NCI-H748 treated with DMSO at 0.1 percent for 48 hours (cell line): ENCODE data around the gene RNF227.

Experiments used
- DNase-seq: peaks from one replicate; lab custom pipeline; 2025; lab: John Stamatoyannopoulos, UW

RNF227 gene

GRCh38 chr17:7889166-7889955 lies 26.7 kb downstream of the RNF227 start:
- DNase-seq = peak; percentile 82

DNA sequence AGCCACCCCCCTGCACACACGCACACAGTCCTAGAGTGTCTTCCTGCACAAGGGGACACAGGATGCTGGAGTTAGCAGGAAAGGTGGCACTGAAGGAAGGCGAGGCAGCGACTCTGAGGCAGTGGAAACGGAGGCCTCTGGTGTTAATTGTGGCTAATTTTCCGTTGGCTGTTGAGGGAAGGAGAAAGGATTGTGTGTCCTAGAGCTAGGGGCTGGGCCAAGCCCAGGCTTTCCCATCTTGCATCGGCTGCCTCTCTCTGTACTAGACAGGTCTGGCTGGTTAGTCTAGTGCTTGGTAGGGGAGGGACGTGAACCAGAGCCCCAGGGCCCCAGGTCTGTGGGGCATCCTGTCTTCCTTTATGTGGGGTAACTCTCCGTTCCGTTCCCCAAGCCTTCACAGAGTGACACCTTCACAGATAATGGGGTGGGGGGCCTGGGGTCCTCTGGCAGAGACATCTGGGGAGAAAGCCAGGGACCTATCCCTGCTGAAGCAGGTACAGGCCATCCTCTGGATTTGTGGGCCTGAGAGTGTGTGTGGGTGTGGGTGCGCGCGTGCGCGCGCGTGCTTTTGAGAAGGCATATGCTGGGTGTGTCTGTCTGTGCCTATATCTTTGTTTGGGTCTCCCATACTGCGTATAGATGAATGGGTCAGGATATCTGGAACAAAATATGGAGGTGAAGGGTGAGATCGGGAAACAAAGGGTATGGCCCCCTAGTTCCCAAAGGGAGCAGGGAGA lies 27.7 kb downstream of the RNF227 start, which contains the start of gene CHD3:
Gene CHD3 (plus strand): TSS at position 606 of the 737 bp plus-strand sequence. CDS start 212 bp downstream, outside the sequence.
- peak; percentile 54 for DNase-seq

- DNase-seq = peak; percentile 97
Observed at GRCh38 chr17:7887482-7888183, 28.5 kb downstream of the RNF227 start.

DNA sequence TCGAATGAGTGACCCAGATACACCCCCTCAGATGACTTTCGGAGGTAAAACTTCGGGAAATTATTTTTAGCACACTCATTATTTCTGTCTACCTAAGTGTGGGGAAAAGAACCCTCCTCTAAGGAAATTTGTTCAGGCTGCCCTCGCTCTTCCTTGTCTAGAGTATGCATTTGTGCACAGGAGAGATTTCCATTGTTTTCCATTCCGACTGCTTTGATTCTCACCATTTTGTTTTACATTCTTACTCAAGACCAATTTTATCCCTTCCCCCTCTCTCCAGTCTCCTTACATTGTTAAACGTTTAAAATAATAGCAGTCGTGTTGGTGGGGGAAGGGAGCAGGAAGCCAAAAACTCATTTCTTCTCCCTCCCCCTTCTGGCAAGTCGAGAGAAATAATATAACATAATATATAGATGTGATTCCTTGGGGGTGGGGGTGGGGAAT lies 29.0 kb downstream of the RNF227 start:
- DNase-seq = peak; percentile 95

DNA sequence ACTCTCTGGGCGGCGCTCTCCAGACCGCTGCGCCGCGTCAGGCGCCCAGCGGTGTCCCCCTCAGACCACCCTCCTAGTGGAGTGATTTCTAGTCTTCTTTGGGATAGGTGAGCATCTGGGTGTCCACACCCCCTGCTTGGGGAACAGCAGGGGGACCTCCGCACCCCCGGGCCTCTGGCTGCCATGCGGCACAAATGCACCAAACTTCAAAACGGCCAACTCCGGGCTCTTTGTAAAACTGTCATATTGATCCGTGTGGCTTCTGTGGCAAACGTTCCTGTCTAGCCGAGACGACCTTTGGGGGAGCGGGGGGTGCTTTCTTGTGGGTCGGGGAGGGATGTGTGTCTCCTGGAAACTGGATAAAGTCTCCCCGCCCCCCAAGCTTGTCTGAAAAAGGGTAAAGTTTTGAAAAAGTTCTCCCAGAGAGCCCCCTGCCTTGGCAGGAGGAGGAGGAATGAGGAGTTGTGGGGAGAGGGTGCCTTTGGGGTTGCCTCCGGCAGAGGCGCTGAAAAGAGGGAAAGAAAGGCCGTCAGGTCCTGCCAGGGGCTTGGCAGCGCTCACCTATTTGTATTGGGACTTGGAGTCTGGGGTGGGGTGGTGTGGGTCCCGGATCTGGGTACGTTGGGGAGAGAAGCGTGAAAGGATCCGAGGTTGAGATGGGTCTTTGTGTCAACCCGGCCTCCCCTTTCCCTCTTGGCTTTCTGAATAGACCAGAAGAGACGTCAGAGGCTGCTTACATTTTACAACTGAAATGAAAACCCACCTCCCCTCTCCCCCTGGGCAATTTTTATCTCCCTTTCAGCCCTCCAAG lies 29.7 kb downstream of the RNF227 start:
- DNase-seq = peak; percentile 61

GRCh38 chr17:7885367-7886226 lies 30.5 kb downstream of the RNF227 start:
- DNase-seq = peak; percentile 61

GRCh38 chr17:7884581-7885366 lies 31.3 kb downstream of the RNF227 start:
- DNase-seq = no peak

DNA sequence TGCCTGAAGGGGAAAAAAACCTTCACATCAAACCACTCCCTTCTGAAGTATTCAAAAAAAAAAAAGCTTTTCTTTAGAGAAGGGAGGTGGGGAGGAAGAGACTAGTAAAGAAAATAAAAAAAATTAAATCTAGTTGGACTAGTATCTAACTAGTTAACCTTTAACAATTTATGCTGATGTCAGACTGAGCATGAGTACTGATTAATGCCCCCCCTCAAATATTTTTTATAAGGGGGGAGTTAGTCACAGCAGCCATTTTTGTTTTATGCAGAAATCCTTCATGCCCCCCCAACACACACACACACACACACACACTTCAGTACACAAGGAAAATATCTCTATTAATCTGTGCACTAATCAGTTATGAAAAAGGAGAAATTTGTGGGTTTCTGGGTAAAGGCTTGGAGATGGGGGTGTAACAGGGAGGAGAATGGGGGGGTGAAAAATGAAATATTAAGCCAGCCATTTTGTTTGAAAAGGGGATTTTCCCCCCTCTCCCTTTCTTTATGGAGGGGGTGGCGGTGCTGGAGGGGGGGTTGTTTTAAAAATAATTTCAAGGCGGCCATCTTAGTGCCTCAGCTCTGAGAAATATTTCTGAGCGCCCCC lies 32.2 kb downstream of the RNF227 start:
- no peak for DNase-seq

GRCh38 chr17:7882629-7883028 lies 33.5 kb downstream of the RNF227 start:
- no peak for DNase-seq

DNA sequence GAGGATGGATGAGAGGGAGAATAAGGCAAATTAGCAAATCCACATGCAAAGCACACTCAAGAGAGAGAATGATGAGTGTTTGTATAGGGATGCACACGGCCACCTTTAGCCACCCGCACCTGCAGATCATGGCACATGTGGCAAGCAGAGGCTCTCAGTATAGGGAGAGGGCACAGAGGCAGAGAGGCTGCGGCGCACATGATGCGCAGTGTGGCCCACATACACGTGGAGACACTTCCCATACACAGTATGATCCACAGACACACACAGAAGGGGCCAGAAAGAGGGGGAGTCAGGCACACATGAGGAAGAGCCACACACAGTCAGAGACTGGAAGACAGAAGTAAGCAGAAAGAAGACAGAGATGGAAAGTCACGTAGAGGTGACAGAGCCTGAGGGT lies 34.0 kb downstream of the RNF227 start:
- DNase-seq = no peak

DNA sequence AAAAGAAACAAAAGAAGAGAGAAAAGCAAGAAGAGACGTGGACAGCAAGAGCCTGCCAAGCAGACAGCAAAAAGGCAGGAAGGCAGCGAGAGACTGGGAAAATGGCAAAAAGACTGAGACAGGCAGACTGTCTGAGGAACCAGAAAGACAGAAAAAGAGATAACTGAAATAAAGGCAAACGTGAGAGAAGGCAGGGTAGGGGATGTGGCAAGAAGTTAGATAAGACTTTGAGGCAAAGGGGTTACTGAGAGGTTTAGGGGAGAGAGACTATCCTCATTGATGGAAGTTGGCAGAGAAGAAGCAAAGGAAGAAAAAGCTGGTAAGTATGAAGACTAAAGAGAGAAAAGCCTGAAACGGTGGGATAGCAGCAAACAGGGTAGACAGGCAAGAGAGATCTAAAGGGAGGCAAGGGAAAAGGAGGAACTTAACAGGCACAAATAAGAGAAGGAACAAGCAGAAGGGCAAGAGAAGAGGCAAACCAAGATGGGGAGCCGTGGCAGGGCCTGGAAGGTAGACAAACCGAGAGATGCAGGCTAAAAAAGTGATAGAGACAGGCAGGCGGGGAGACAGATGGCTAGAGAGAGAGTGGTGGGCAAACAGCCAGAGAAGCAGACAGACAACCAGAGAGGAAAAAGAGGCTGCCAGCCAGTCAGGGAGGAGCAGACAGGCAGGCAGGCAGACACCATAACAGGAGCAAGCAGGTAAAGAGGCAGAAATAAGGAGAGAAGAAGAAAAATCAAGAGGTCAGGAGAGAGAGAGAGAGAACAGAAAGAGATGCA lies 34.6 kb downstream of the RNF227 start:
- no peak for DNase-seq

DNA sequence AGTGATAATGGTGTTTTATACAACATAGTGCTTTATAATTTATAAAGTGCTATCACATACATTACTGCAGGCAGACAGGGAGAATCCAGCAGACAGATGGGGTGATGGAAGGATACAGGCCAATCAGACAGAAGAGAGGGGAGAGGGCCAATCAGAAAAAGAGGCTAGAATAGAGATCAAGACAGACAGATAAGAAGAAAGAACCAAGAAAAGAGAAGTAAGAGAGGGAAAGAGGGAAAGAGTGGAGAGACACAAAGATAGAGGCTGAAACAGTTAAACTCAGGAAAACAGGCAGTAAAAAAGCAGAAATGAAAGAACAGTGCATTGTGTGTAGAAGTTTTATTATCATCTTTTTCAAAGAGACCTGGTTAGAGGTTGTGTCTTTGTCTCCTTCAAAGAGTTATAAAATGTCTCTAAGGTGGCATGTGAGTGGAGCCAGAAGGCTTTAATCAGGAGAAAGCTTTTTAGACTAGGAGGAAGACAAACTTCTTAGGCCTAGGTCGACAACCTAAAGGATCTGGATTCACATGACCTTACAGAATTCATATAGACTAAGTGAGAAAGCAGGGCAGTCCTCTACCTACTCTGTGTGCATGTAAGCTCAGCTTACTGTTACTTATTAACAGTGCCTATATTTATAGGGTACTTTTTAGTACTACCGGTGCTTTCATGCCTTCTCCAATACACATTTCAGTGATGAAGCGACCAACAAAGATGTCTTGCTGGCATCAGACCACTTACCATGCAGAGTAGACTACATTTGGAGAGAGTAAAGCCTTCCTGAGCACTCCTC lies 35.8 kb downstream of the RNF227 start:
- no peak for DNase-seq

DNA sequence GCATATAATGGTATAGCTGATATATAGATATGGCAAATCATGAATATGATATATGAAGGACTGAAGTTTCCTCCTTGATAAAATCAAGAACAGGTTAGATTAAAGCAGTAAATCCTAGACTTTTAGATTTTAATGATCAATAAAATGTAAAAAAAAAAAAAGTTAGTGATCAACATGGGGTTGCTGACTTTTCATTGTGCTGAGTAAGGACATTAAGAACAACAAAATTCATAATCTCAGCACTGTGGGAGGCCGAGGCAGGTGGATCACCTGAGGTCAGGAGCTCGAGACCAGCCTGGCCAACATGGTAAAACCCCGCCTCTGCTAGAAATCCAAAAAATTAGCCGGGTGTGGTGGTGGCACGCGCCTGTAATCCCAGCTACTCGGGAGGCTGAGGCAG lies 37.9 kb downstream of the RNF227 start:
- no peak for DNase-seq

GRCh38 chr17:7875804-7876370 lies 40.2 kb downstream of the RNF227 start:
- no peak for DNase-seq

- no peak for DNase-seq
Observed at GRCh38 chr17:7873051-7873450, 43.0 kb downstream of the RNF227 start.

DNA sequence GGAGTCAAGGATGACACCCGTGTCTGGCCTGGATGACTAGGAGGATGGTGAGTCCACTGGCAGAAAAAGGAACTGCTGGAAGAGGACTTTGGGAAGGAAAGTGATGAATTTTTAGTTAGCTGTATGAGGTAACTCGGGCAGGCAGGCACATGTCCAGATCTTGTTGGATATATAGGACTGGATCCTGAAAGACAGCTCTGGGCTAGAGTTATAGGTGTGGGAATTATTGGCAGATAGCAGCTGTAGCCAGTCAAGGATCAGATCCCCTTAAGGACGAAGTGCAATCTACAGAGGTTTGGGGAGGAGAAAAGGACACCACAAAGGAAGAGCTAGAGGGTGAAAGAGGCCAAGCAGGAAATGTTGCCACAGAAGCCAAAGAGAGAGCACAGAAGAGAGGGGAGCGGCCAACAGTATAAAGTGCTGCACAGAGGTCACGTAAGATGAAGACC lies 48.2 kb downstream of the RNF227 start:
- DNase-seq = no peak

DNA sequence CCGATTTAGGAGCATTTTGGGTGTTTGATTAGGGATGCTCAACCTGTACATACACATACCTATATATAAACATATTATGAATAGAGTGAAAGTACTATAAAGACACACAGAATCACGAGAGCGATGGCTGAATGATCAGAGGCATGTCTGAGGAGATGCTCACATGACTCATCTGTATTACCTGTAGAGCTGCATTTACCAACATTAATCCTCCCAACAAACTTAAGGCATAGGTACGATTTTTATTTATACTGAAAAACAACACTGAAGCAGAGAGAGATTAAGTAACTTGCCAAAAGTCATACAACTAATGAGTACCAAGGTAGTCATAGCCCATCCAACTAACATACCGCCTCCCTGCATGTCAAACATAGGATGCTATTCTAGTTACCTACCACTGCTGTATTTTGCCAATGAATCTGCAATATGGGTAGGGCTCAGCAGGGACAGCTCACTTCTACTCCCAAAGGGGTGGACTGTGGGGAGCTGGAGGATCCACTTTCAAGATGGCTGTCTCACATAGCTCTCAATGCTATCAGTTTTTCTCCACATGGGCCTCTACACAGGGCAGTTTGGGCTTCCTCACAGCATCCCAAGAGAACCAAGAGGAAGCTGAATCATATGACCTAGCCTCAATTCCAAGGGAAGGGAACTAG lies 51.0 kb downstream of the RNF227 start:
- no peak for DNase-seq
